MM.1S (cell line): ENCODE data around the gene PWP2.
"Not testable (repeated sequence)": the region's sequence is repeated elsewhere in the genome, so short reads cannot be mapped to it uniquely, and the experiment has no call there.

Experiments used
- CTCF ChIP-seq: fragments of 300-600 bp; sonication (generic); IDR thresholded peaks from 2 replicates; pipeline ENCODE4 v1.5.1; 2016; ENCODE audit warnings: antibody characterized with exemption, low read length, mixed read lengths
- EZH2phosphoT487 ChIP-seq: fragments of 300-600 bp; sonication (generic); IDR thresholded peaks from 2 replicates; pipeline ENCODE4 v1.6.1; 2018; ENCODE audit warnings: antibody characterized with exemption, low read length

- TF ChIP-seq CTCF, EZH2phosphoT487: not testable (repeated sequence)
Observed at GRCh38 chr21:44122131-44122530, 14.9 kb downstream of the PWP2 start.
